Epithelial cell of proximal tubule (primary cell): ENCODE data around the gene HAAO. TPM values are rescaled to one million over a fixed set of nuclear protein-coding genes. Genes with fewer than 3 reads are reported as not detected.

Source experiments
- DNase-seq: peaks from one replicate; pipeline ENCODE4 v3.0.0-alpha.2; 2011; ENCODE audit warnings: low read depth
- H3K4me3 ChIP-seq: 2 replicates; pipeline ENCODE4 v1.5.1; 2011; ENCODE audit warnings: low read depth, mild to moderate bottlenecking, low read length
- CTCF ChIP-seq: conservative IDR thresholded peaks from 2 replicates; pipeline ENCODE4 v1.5.1; 2012; ENCODE audit warnings: low read depth, mild to moderate bottlenecking, low read length
- total RNA-seq: library from RNA; depleted of rRNA; stranded (reverse); fragments of >200 nt; gene quantifications from 2 replicates; pipeline ENCODE4 v1.2.3, GENCODE V29; 2015

The HAAO gene
- total RNA-seq, 1 donor from 2014 or later: 6.1 TPM

GRCh38 chr2:42769583-42770287 is 22.6 kb downstream of the HAAO start:
- TF ChIP-seq CTCF: no peak
- no peak overlapping the region for H3K4me3 ChIP-seq
- no peak for DNase-seq

GRCh38 chr2:42768706-42769256 is 23.6 kb downstream of the HAAO start:
- no peak for DNase-seq
- no peak overlapping the region for H3K4me3 ChIP-seq
- no peak for TF ChIP-seq CTCF

- no peak for TF ChIP-seq CTCF
- H3K4me3 ChIP-seq: no peak overlapping the region
- no peak for DNase-seq
Observed at GRCh38 chr2:42767899-42768705, 24.3 kb downstream of the HAAO start.

- TF ChIP-seq CTCF: no peak
- no peak for DNase-seq
- H3K4me3 ChIP-seq: no peak overlapping the region
Observed at GRCh38 chr2:42767080-42767898, 25.1 kb downstream of the HAAO start.

- DNase-seq: no peak
Observed at GRCh38 chr2:42765686-42766085, 26.7 kb downstream of the HAAO start.

GRCh38 chr2:42764901-42765300 is 27.5 kb downstream of the HAAO start:
- TF ChIP-seq CTCF: no peak
- no peak overlapping the region for H3K4me3 ChIP-seq
- DNase-seq: no peak

More at GRCh38 chr2:42765686-42766085, 26.7 kb downstream of the HAAO start:
- no peak for TF ChIP-seq CTCF
- H3K4me3 ChIP-seq: no peak overlapping the region
